ENCODE measurements around the gene EFCAB9. TPM values are rescaled to one million over a fixed set of nuclear protein-coding genes. Genes with fewer than 3 reads are reported as not detected.
A peak's percentile ranks its signal among the peaks of the same experiment; 100 is the strongest.

EFCAB9 gene
- total RNA-seq, 1 experiment from 2014 or later = not detected

DNA sequence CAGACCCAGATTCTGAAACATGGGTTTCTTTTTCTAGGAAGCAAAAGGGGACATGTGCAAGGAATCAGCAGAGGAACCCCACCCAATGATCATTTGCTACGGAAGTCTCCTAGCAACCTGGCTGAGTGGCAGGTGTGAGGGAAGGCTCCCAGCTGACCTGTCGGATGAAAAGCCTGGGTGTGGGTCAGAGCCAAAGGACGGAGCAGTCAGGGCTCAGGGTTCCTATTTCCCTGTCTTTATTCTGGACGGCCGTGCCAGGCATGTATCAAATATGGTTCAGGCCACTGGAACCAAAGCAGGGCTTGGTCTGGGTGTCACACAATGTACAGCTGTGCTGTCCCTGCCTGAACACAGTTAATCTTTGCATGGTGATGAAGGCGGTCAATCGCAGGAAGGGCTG lies 26.1 kb upstream of the EFCAB9 start:
- no peaks in the 10 kb centered on the region; a peak in 1 of 7 replicates for H3K36me3 Mint-ChIP-seq (ENCODE audit: insufficient read depth in 1 of 3, low read depth in 3 of 3)
- peaks cover 18 to 21% of the 10 kb centered on the region in 2 experiments for H3K4me1 Mint-ChIP-seq

More for the DNA sequence above, 26.1 kb upstream of the EFCAB9 start:
- Histone ChIP-seq H3K79me1 (ENCODE audit: insufficient read depth, low read depth, low read length, poor library complexity, severe bottlenecking) (no peaks in the 10 kb centered on the region), H3K56ac (ENCODE audit: insufficient read length, low read depth, low read length) (no peak overlapping the region), H4K5ac (ENCODE audit: insufficient read length, low read depth, low read length) (no peak overlapping the region), H2BK20ac (ENCODE audit: low read depth, low read length, poor library complexity, severe bottlenecking) (no peak overlapping the region), H3K4ac (ENCODE audit: low read depth, low read length) (no peak overlapping the region; the same call in 1 of the 2 replicates), H3K9me3 (ENCODE audit: control insufficient read depth, low read depth, low read length) (no peaks in the 10 kb centered on the region), H2BK5ac (ENCODE audit: insufficient read length, low read length) (no peak overlapping the region), H3K4me2 (ENCODE audit: insufficient read depth, insufficient read length, low read length) (no peak overlapping the region), H2BK15ac (ENCODE audit: low read depth, low read length) (no peak overlapping the region), H3K23ac (ENCODE audit: insufficient read length, low read depth, low read length) (no peak overlapping the region), H2AK5ac (ENCODE audit: insufficient read length, low read length) (no peak overlapping the region), H3K27me3 (ENCODE audit: insufficient read depth, low read length) (no peaks in the 10 kb centered on the region), H2BK120ac (ENCODE audit: low read depth, low read length, poor library complexity, severe bottlenecking) (no peak overlapping the region), H3K4me1 (ENCODE audit: insufficient read depth, low read length) (no peaks in the 10 kb centered on the region), H2BK12ac (ENCODE audit: insufficient read length, low read depth, low read length) (no peak overlapping the region), H3K79me2 (ENCODE audit: insufficient read depth, low read length) (no peaks in the 10 kb centered on the region), H3K18ac (ENCODE audit: insufficient read length, low read depth, low read length) (no peak overlapping the region), H3K9ac (ENCODE audit: extremely low read depth, insufficient read length, low read length) (no peak overlapping the region), H3K23me2 (ENCODE audit: insufficient read length, low read depth, low read length, poor library complexity, severe bottlenecking) (no peaks in the 10 kb centered on the region), H2AFZ (ENCODE audit: low read length) (no peak overlapping the region), H3K14ac (ENCODE audit: insufficient read depth, low read length) (no peak overlapping the region; the same call in 1 of the 2 replicates), H4K8ac (replicated peaks; ENCODE audit: insufficient read length, low read depth, low read length) (no peak overlapping the region), H3T11ph (ENCODE audit: low read length) (no peak overlapping the region), H4K91ac (ENCODE audit: insufficient read length, low read depth, low read length) (no peak overlapping the region), H4K20me1 (ENCODE audit: control insufficient read depth, insufficient read depth, insufficient read length) (no peaks in the 10 kb centered on the region), H3K27ac (ENCODE audit: insufficient read length, low read depth, low read length) (no peak overlapping the region)
- peak overlapping the region in 1 of 3 experiments; percentile 4; a peak in 2 of 7 replicates for H3K27ac Mint-ChIP-seq
- no peak overlapping the region for H3K4me3 Mint-ChIP-seq
- no peaks in the 10 kb centered on the region; the same call in 1 of the 2 replicates for H3K27me3 Mint-ChIP-seq (ENCODE audit: low read depth)
- DNase-seq = no peak
- TF ChIP-seq, protein P1, sequence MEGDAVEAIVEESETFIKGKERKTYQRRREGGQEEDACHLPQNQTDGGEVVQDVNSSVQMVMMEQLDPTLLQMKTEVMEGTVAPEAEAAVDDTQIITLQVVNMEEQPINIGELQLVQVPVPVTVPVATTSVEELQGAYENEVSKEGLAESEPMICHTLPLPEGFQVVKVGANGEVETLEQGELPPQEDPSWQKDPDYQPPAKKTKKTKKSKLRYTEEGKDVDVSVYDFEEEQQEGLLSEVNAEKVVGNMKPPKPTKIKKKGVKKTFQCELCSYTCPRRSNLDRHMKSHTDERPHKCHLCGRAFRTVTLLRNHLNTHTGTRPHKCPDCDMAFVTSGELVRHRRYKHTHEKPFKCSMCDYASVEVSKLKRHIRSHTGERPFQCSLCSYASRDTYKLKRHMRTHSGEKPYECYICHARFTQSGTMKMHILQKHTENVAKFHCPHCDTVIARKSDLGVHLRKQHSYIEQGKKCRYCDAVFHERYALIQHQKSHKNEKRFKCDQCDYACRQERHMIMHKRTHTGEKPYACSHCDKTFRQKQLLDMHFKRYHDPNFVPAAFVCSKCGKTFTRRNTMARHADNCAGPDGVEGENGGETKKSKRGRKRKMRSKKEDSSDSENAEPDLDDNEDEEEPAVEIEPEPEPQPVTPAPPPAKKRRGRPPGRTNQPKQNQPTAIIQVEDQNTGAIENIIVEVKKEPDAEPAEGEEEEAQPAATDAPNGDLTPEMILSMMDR (conservative IDR thresholded peaks at IDR 0.05) = no peak
- no peaks in the 10 kb centered on the region for H3K9me3 Mint-ChIP-seq
- WGBS (ENCODE audit: extremely low coverage, insufficient read length, low lambda C conversion rate) = no CpG with 5 or more reads among the region's 7 CpGs

Data from H9 (cell line).